Nucleus accumbens (tissue), 56 donors: ENCODE results near the gene ACSS1.

Source experiments
- DNase-seq, 56 donors: peaks; one replicate each; lab custom pipeline; 2025; lab: John Stamatoyannopoulos, UW

Gene ACSS1

DNA sequence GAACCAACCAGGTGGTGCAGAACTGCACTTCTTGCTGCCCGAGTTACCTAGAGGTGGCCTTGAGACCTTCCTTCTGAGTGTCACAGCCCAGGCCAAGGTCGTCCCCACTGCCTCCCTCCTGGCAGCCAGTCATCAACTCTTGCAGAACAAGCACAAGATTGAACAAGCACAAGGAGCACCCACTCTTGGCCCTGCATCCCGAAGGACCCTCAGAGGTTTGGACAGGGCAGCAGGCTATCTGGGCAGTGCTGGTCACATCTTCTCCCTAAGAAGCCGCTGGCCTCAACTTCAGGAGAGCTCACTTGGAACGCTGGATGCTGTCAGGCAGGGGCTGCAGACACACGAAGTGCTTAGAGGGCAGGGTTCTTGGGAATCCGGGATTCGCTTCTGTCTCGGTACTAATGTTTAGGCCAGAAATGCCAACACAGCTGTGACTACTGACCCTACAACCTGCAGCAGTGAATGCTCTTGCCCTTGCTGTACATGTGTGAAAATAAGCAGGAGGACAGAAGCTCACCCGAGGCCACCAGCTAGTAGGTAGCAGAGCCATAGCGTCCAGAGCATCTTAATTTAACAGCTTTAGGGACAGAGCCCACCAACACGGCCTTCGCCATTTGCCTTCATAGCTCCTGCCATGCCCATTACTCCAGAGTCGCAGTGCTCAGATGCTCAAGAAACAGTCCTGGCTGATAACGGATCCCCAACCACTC is 4.0 kb upstream of the ACSS1 start:
- DNase-seq = no peak

DNA sequence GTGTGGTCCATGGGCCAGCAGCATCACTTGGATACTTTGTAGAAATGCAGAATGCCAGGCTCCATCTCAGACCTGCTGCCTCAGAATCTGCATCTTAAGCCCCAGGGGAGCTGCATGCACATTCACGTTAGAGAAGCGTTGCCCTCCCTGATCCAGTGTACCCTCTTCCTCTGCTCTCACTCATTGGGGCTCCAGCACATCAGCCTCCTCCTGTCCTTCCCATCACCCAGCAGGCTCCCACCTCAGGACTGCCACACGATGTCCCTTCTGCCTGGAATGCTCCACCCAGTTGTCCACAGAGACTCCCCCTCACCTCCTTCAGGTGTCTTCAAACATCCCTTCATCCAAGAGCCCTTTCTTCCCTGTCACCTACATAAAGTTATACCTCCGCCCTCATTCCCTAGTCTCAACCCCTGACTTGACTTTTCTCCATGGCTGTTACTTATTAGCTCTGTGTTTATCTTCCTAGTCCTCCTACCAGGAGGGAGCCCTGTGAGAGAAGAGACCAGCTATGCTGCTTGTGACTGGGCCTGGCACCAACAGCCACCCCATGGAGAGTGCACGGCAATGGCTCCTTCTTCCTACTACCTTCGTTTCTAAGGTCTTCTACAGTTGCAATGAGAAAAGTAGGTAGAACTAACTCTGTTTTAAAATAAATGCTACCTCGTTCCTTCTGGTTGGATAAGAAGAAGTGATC is 3.3 kb upstream of the ACSS1 start:
- DNase-seq = no peak

DNA sequence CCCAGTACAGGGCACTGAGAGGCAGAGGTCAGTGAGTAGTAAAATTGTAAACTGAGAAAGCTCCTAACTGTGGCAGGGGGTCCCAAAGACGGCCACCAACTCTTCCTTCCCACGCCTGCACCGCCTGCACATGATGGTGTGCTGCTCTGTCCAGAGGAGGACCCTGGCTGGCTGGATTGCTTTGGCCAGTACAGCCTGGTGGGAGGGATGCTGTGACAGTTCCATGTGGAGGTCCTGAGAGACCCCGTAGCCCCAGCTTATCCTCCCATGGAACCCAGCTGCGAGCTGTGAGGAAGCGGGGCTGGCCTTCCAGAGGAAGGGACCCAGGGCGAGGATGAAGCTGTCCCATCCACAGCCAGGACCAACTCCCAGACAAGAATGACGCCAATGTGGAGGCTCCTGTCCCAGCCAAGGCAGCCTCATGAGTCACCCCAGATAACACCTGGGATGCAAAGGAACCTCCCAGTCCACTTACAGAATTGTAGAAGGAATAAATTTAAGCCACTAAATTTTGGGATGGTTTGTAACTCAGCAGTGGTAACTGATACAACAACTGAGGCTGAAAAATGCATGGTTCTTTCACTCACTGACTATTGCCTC is 2.0 kb upstream of the ACSS1 start:
- no peak for DNase-seq

DNA sequence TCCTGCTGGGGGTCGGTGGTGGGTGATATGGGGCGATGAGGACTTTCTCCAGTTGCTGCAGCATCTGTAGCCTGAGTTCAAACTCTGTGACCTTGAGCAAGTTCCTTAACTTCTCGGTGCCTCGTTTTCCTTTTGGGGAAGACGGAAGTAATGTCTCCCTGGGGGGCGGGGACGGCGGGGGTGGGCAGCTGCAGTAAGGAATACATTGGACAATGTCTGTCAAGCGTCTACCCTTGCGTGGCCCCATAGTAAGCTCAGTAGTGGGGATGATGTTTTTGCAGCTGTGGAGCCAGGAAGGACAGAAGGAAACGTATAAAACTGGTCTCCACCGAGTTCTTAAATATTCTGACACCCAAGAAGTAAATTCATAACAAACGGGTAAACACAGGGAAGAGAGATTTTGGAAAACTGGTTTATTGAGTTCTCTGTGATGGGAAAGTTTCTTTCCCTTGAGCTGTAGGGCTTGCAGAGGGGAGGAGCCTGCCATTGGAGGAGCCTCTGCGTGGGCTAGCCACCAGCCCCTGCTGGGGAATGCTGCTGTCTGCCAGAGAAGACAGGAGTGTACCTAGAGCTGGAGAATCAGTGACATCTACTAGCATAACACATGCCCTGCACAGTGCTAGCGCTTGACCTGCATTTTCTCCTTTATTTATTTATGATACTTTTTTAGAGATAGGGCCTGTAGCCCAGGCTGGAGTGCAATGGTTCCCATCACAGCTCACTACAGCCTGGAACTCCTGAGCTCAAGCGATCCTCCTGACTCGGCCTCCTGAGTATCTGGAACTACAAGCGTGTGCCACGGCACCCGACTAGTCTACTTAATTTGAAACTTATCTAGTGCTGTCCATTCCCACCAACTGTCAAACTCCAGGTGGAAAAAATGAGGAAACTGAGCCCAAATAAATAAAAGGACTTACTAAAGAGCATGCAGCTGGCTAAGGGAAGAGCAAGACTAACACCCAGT is 1.2 kb upstream of the ACSS1 start:
- DNase-seq = no peak

DNA sequence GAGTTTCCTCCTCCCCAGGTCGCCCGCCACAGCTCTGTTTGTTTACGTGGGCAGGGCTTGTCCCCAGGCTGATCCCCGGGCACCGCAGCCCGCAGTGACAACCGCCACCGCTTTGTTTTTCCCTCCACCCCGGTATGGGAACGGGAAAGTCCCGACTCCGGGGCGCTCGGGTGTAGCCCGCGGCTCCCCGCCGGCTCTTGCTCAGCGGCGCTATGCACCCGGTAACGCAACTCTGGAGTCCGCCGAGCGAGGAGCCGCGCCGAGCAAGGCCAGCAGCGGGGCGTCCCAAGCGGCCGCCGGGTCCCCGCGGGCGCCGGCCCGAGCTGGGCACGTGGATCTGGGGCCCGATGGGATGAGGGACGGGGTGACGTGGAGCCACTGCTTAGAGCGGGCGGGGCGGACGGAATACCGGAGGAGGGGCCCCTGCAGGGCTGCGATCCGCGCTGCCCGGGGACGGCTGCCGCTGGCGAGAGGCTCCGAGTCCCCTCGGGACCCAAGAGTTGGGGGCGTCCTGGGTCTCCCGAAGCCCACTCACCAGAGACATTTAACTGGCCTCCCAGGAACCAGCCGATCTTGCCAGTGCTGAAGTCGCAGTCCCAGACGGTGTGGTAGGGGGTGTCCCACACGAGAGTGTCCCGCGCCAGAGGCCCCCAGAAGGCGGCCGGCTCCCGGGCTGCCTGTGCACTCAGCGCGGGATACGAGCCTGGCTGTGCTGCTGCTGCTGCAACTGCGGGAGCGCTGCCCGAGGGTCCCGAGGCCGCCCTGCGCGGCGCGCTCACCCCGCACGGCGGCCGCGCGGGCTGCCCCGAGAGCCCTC is 497 bp downstream of the ACSS1 start:
- peak in 49 of 56 donors; percentile 26 to 83 (median 64) for DNase-seq

DNA sequence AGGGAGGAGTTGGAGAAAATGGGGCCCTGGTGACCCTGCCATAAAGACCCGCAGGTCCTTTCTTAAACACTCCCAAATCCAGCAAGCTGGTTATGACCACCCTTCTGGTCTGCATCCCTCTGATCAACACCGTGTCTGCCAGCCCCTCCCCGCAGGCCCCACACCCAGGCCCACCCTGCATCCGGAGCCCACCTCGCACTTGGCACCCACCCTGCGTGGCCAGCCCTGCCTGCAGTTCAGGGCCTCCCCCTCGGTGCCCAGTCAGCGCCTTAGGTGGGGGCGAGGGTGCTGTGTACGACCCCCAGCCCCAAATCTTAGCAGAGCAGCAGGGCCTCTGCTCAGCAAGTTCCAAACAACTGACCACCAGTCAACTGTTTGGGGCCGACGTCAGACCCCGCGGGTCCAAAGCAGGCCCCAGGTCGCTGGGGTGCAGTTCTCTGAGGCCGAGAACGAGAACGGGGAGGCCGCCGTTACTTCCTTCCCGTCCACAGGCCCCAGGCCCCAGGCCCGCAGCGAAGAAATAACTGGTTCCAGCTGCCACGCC is 1.2 kb downstream of the ACSS1 start:
- DNase-seq = no peak

DNA sequence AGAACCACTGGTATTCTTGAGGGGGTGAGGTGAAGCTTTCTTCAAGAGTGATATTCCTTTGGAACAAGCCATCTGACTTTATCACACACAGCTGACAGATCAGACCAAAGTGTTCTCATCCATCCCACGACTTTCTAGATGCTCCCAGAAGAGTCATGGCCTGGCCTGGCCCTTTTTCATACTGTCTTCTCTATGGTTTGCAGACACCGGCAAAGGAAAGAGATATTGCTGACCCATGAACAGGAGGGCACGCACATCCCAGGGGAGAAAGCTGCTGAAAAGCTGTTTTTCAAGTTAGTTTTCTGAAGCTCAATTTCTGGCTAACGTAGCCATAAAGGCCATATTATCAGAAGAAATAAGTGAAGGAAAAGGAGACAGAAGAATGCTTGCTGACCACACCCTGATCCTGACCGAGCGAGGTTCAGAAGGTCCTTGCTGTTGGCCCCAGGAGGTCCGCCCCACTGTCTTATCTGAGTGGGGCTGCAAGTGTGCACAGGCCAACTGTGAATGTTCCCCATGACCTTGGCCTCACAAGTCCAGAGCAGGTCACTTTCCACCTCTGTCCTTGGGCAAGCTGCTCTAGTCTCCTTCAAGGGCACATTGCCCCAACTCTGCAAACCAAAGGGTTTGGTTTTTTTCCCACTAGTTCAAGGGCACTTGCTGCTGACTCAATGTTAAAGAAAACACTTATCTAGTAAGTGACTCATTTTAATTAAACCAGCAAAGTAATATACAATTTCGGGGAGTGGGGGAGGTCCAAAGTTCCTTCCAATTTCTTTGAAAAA is 2.0 kb downstream of the ACSS1 start:
- no peak for DNase-seq

DNA sequence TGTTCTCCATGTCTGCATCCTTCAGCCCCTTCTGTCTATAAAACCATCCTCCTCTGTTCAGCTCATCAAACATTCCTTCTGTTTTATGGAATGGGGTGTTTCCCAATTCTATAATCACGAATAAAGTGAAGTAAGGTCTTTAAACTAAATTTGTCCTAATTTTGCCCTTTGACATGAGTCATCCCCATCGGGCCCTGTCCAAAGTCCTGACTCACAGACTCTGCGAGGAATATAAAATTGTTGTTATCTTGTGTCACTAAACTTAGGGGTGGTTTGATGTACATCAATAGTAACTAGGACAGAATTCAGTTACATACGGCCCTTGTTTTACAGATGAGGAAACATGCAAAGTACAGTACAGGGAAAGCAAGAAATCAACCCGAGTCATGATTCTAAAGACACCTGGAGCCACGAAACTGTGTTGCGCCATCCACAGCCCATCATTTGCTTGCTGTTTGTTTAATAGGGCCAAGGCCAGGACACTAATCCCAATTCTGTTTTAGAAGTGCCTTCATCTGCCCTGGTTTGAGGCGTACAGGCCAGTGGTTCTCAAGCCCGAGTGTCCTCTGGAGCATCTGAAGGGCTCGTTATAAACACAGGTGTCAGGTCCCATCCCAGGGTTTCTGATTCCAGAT is 2.8 kb downstream of the ACSS1 start:
- no peak for DNase-seq

DNA sequence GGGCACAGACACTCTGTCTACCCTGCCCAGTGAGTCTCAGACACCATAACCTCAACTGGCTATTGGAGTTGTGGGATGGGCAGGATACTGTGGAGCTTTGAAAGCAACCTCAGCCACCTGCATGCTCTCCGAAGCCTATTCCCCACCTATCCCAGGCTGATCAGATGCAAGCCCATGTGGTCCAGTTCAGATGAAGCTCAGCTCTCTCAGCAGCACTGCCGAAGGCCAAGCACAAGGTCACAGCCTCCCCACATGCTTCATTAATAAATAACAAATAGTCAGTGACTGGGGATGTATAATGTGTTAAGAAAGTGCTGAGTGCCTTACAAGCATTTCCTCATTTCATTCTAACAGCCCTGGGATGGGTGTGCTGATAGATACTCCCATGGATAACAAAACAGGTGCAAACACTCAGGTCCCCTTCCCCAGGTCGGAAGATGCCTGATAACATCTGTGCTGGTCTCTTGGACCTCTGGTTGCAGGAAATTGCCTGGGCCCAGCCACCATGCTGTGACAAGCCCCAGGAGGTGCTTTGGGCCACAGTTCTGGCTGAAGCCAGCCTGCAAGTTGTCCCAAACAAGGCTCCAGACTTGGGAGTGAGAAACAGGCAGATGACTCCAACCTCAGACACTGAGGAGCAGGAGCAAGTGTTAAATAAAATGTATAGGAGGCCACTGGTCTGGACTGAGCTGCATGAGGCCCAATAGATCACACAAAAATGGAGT is 3.7 kb downstream of the ACSS1 start:
- DNase-seq = no peak

DNA sequence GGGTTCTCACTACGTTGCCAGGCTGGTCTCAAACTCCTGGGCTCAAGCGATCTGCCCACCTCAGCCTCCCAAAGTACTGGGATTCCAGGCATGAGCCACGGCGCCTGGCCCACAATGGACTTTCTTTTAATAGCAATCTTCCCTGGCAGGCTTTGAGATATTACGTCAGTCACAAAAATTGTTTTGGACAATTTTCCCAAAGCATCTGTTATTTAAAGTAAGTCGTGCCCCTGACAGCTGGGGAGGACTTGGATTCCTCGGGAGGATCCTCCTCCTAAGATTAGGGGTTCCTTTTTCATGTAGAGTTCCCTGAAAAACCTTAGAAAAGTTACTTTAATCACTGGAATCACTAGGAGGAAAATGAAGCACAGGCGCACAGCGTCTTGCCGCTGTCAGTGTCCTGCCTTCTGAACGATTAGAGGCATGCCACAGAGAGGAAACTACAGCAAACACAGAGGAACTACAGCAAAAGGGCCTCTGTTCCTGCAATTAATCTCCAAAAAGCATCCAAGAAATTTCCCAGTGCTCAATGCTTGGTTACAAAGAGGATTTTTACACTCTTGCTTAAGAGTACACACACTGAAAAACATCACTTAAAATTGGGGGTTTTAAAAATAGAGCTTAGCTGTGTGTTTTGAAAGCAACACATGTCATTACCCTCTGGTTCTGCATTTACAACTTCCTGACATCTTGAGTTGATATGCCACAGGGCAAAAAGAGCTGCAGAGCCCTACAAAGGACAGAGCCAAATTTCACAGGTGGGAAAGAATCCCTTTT is 4.5 kb downstream of the ACSS1 start:
- DNase-seq = no peak

DNA sequence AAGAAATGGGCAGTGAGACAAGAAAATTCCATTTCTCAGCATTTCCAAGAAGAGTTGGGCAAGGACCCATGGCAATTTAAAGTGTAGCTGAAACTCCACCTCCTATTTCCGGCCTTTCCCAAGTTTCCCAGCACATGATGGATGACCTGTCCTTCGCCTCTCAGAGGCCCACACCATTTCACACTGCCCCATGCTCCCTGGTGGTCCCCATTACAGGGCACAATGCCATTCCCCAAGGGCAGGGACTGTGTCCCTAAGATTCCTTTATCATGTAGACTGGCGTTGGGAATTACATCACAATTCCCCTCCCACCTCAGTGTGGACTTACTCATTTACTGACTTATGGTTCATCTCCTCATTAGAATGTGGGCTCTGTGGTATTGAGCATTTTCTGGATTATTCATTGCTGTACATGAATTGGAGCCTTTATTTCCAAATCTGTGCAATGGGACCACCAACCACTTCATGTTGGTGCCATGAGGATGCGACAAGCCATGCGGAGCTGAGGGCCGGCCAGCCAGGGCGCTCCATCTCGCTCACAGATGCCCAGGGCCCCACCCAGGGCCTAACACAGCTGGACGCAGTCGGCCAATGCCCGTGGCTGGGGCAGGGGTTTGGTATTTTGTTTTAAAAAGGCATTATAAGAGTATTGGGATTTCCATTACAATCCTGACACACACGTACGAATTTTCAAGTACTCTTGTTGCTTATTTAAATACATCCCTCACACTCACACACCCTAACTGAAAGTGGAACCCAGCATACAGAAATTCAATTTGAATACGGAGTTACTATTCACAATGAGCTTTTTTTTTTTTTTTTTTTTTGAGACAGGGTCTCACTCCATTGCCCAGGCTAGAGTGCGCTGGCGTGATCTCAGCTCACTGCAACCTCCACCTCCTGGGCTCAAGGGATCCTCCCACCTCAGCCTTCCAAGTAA is 5.4 kb downstream of the ACSS1 start:
- no peak for DNase-seq

DNA sequence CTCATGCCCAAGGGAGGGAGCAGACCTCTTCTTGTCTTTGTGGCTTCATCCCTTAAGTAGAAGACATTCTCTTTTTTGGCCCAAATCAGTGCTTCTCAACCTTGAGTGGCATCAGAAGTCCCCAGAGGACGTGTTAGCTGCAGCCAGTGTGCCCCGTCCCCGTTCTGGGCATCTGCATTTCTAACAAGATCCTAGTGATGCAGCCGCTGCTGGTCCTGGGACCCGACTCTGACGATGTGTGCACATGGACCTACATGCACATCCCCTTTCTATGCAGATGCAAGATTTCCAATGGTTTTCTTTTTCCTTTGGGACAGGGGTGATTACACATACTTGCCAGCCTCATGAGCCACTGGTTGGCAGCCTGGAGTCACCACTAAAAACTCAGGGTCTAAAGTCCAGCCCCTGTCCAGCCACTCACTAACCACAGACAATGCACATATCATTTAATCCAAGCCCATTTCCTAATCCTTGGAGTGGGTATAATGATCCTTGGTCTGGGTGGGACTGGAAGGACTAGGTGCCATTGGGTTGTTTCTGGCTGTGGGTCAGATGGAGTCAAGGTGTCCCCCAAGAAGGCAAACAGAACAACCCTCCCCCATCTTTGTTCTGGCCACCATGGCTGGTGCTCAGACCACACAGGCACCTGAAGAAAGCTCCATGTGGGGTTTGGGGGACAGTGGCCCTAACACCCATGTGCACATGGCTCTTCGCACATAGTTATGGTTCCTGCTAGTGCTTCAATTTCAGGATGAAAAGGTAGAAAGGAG is 6.4 kb downstream of the ACSS1 start:
- no peak for DNase-seq

DNA sequence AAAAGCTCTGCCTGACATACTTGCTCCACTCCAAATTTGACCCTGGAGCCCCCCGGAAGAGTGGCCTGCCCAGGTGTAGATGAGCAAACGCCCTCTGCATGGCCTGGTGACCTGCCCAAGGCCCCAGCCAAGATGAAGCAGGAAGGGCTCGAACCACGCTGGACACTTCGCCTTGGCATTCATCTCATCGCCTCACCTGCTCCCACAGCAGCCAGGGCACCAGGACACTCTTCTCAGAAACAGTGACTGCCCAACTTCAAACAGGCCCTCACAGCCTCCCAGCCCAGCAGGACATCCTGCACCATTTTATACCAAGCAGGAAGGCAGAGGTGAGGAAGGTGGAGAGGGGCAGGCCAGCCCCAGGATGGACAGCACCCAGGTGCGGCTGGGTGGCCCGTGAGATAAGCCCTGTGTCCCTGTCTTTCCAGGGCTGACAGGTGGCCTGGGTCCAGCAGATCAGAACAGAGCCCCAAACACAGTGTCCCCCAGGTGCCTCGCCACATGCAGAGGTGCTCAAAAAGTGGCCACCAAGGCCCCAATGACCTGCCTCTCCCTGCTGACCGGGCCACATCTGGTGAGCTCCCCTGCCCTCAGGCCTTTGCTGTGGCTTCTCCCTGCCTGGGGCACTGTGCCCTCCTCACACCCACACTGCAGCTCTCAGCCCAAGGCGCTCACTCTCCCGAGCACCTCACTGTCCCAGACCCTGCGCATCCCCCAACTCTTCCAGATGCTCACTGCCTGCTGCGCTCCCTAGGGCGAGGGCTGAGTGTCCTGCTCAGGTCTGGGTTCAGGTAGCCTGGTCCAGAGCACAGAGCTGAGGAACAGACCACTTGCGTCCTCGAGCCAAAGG is 7.2 kb downstream of the ACSS1 start:
- DNase-seq = no peak

DNA sequence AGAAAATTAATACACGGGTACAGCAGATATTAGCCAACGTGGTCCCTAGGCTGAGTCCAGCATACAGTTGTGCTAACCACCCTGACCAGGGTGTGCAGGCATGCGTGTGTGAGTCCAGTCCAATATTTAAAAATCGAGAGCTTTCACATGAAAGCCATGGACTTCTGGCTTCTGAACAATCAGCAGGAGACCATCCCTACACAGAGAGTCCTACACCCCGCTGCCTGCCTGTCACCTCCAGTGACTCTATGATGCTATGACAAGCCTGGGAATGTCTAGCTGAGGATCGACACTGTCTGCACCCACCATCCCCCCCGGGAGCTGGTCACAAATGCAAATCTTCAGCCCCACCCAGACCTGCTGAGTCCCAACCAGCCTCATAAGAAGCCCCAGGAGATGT is 7.9 kb downstream of the ACSS1 start:
- no peak for DNase-seq
